Neuronal stem cell (in vitro differentiated cells): ENCODE measurements around the gene TMEM41A.

Experiments
- DNase-seq: peaks from one replicate; pipeline ENCODE4 v3.0.0-alpha.2; 2013; ENCODE audit warnings: low spot score
- H2AFZ ChIP-seq: one replicate; pipeline ENCODE4 v1.6.1; 2013; ENCODE audit warnings: mild to moderate bottlenecking, low read length, inconsistent platforms
- H2AK5ac ChIP-seq: 2 replicates; pipeline ENCODE4 v1.6.1; 2013; ENCODE audit warnings: low read depth, mild to moderate bottlenecking, inconsistent platforms, low read length, moderate library complexity, mixed read lengths
- H2BK120ac ChIP-seq: 2 replicates; pipeline ENCODE4 v1.6.1; 2013; ENCODE audit warnings: low read depth, mild to moderate bottlenecking, inconsistent platforms, low read length, moderate library complexity, mixed read lengths
- H2BK12ac ChIP-seq: one replicate; pipeline ENCODE4 v1.6.1; 2013; ENCODE audit warnings: low read length, inconsistent platforms
- H2BK15ac ChIP-seq: 2 replicates; pipeline ENCODE4 v1.6.1; 2013; ENCODE audit warnings: mild to moderate bottlenecking, low read length, inconsistent platforms, mixed read lengths
- H2BK5ac ChIP-seq: one replicate; pipeline ENCODE4 v1.6.1; 2013; ENCODE audit warnings: inconsistent platforms, mild to moderate bottlenecking, low read length, moderate library complexity
- H3K14ac ChIP-seq: one replicate; pipeline ENCODE4 v1.6.1; 2013; ENCODE audit warnings: low read length, inconsistent platforms
- H3K18ac ChIP-seq: 2 replicates; pipeline ENCODE4 v1.6.1; 2013; ENCODE audit warnings: low read length, inconsistent platforms
- H3K23ac ChIP-seq: 2 replicates; pipeline ENCODE4 v1.6.1; 2013; ENCODE audit warnings: low read depth, mild to moderate bottlenecking, mixed read lengths, low read length, inconsistent platforms; ENCODE audit not compliant: poor library complexity
- H3K27ac ChIP-seq: replicated peaks from 3 replicates; pipeline ENCODE4 v1.5.1; 2013; ENCODE audit warnings: low read length, inconsistent platforms
- H3K27me3 ChIP-seq, 3 experiments: 2 replicates each; pipeline ENCODE4 v1.6.1; 2013; ENCODE audit warnings: low read length in 3 of 3, mild to moderate bottlenecking in 2 of 3, inconsistent platforms in 1 of 3, low read depth in 1 of 3, mixed read lengths in 1 of 3, moderate library complexity in 1 of 3; ENCODE audit not compliant: control insufficient read depth in 3 of 3, insufficient read depth in 3 of 3
- H3K36me3 ChIP-seq, 2 donors: replicated peaks in 1 of 2; 2 replicates each; pipeline ENCODE4 v1.6.1; 2013; ENCODE audit warnings: low read length in 2 of 2; ENCODE audit not compliant: control insufficient read depth in 2 of 2, insufficient read depth in 2 of 2
- H3K4ac ChIP-seq: 2 replicates; pipeline ENCODE4 v1.6.1; 2013; ENCODE audit warnings: inconsistent platforms, mild to moderate bottlenecking, low read length, moderate library complexity
- H3K4me1 ChIP-seq, 2 donors: 1 replicate in 1 of 2; 2 replicates in 1 of 2; pipeline ENCODE4 v1.6.1; 2013; ENCODE audit warnings: low read length in 2 of 2, low read depth in 1 of 2; ENCODE audit not compliant: control insufficient read depth in 2 of 2, insufficient read depth in 1 of 2
- H3K4me2 ChIP-seq: one replicate; pipeline ENCODE4 v1.6.1; 2013; ENCODE audit warnings: mild to moderate bottlenecking, low read length, inconsistent platforms; ENCODE audit not compliant: insufficient read depth, poor library complexity, severe bottlenecking
- H3K4me3 ChIP-seq, 2 donors: 2 replicates each; pipeline ENCODE4 v1.5.1; 2013; ENCODE audit warnings: low read length in 2 of 2, mild to moderate bottlenecking in 2 of 2, inconsistent platforms in 1 of 2, moderate library complexity in 1 of 2
- H3K79me1 ChIP-seq: one replicate; pipeline ENCODE4 v1.6.1; 2013; ENCODE audit warnings: low read depth, mild to moderate bottlenecking, inconsistent platforms, low read length, moderate library complexity
- H3K9ac ChIP-seq: one replicate; pipeline ENCODE4 v1.6.1; 2013; ENCODE audit warnings: mild to moderate bottlenecking, low read depth, low read length, inconsistent platforms; ENCODE audit not compliant: poor library complexity
- H3K9me3 ChIP-seq, 2 donors: replicated peaks in 1 of 2; 2 replicates each; pipeline versions ENCODE3 to v1.6.1; 2013; ENCODE audit warnings: low read length in 2 of 2, mild to moderate bottlenecking in 2 of 2, inconsistent platforms in 1 of 2, low read depth in 1 of 2, mixed read lengths in 1 of 2, moderate library complexity in 1 of 2; ENCODE audit not compliant: control insufficient read depth in 2 of 2, insufficient read depth in 1 of 2
- H4K8ac ChIP-seq: one replicate; pipeline ENCODE4 v1.6.1; 2013; ENCODE audit warnings: low read depth, mild to moderate bottlenecking, inconsistent platforms, low read length, moderate library complexity
- H4K91ac ChIP-seq: one replicate; pipeline ENCODE4 v1.6.1; 2013; ENCODE audit warnings: low read length, low read depth, mild to moderate bottlenecking, inconsistent platforms; ENCODE audit not compliant: poor library complexity
- WGBS, 2 donors: extraction: QIAGEN DNeasy Blood & Tissue Kit; methylation state at CpG; one replicate each; pipeline ENCODE4 v1.1.7; 2013; ENCODE audit warnings: missing lambda C conversion rate in 2 of 2, mixed read lengths in 1 of 2; ENCODE audit not compliant: insufficient read length in 2 of 2, insufficient replicate concordance in 1 of 2; ENCODE audit errors: extremely low coverage in 2 of 2; 5-methylcytosine and 5-hydroxymethylcytosine counted together

Gene TMEM41A

DNA sequence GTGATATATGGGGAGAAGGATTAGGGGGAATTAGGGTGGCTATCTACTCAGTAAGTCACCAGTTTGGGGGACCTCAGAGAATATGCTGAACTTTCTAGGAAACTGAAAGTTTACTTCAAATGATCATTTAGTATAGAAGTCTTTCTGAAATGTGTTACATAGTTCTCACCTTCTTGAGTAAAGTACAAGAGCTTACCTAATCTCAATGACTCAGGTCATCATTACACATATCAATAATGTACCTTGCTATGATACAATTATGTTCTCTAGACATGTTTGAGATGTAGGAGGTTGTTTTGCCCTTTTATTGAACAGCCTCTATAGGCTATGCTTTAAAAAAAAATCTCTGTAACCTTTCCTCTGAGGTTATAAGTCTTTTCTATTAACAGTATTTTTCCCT lies 50.7 kb downstream of the TMEM41A start:
- Histone ChIP-seq H3K27ac (no peak overlapping the region), H3K4me1 (no peaks in the 10 kb centered on the region), H2BK15ac (no peak overlapping the region)

GRCh38 chr3:185444329-185444728 lies 54.5 kb downstream of the TMEM41A start:
- Histone ChIP-seq H3K4me3 (no peak overlapping the region), H2AK5ac (no peak overlapping the region), H4K91ac (no peak overlapping the region), H3K18ac (no peak overlapping the region), H3K23ac (no peak overlapping the region), H3K27ac (no peak overlapping the region), H3K4me2 (no peak overlapping the region), H3K14ac (no peak overlapping the region), H3K4me1 (no peaks in the 10 kb centered on the region), H2AFZ (no peak overlapping the region), H3K9ac (no peak overlapping the region), H2BK120ac (no peak overlapping the region), H2BK5ac (no peak overlapping the region), H3K4ac (no peak overlapping the region), H2BK15ac (no peak overlapping the region), H3K36me3 (no peaks in the 10 kb centered on the region), H3K27me3 (no peaks in the 10 kb centered on the region), H2BK12ac (no peak overlapping the region), H3K79me1 (no peaks in the 10 kb centered on the region), H4K8ac (no peak overlapping the region), H3K9me3 (no peaks in the 10 kb centered on the region)
- no CpG with 5 or more reads among the region's 2 CpGs for WGBS, 2 donors
- DNase-seq, result no peak

More for the DNA sequence above, 50.7 kb downstream of the TMEM41A start:
- no peak overlapping the region for H2BK120ac ChIP-seq
- H3K23ac ChIP-seq, result no peak overlapping the region
- H4K91ac ChIP-seq, result no peak overlapping the region
- no peak overlapping the region for H3K9ac ChIP-seq
- H3K9me3 ChIP-seq, result no peaks in the 10 kb centered on the region
- no peak overlapping the region for H2BK12ac ChIP-seq
- no peak overlapping the region for H2AFZ ChIP-seq
- H3K27me3 ChIP-seq, result no peaks in the 10 kb centered on the region
- no peak overlapping the region for H2AK5ac ChIP-seq
- H3K4me2 ChIP-seq, result no peak overlapping the region
- no peak overlapping the region for H3K4me3 ChIP-seq
- no peak for DNase-seq
- no peak overlapping the region for H2BK5ac ChIP-seq
- no peaks in the 10 kb centered on the region for H3K79me1 ChIP-seq
- no peak overlapping the region for H3K14ac ChIP-seq
- no peaks in the 10 kb centered on the region for H3K36me3 ChIP-seq
- no peak overlapping the region for H4K8ac ChIP-seq
- no peak overlapping the region for H3K18ac ChIP-seq
- H3K4ac ChIP-seq, result no peak overlapping the region

DNA sequence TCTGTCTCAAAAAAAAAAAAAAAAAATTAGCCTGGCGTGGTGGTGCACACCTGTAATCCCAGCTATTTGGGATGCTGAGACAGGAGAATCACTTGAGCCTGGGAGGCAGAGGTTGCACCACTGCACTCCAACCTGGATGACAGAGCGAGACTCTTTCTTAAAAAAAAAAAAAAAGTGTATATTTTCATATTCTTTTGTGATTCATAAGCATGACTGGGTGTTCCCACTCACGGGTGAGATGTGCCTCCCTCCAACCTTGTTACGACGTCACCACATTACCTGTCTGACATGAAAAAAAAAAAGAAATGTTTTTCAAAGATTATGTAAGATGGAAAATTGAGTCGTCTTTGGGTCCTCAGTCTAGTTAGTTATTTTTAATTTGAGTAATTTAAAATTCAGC lies 56.8 kb downstream of the TMEM41A start:
- Histone ChIP-seq H3K4me1 (no peaks in the 10 kb centered on the region), H2BK12ac (no peak overlapping the region), H3K4me2 (no peak overlapping the region), H3K4ac (no peak overlapping the region), H3K23ac (no peak overlapping the region), H2BK15ac (no peak overlapping the region), H2AK5ac (no peak overlapping the region), H3K79me1 (no peaks in the 10 kb centered on the region), H3K14ac (no peak overlapping the region), H3K9ac (no peak overlapping the region), H3K36me3 (peaks cover 0 to 2% of the 10 kb centered on the region in 2 donors), H3K4me3 (no peak overlapping the region), H4K91ac (no peak overlapping the region), H4K8ac (no peak overlapping the region), H2AFZ (no peak overlapping the region), H3K9me3 (no peaks in the 10 kb centered on the region), H3K27me3 (no peaks in the 10 kb centered on the region), H2BK5ac (no peak overlapping the region), H3K27ac (no peak overlapping the region), H2BK120ac (no peak overlapping the region), H3K18ac (no peak overlapping the region)
- DNase-seq, result no peak
- WGBS, 2 donors, result no CpG with 5 or more reads among the region's 6 CpGs

GRCh38 chr3:185439745-185440466 lies 58.9 kb downstream of the TMEM41A start:
- H2AFZ ChIP-seq, result no peak overlapping the region
- no peak overlapping the region for H3K9ac ChIP-seq
- no peak overlapping the region for H2BK5ac ChIP-seq
- no peak overlapping the region for H2BK12ac ChIP-seq
- H2BK120ac ChIP-seq, result no peak overlapping the region
- no peak overlapping the region for H3K18ac ChIP-seq
- H3K14ac ChIP-seq, result no peak overlapping the region
- DNase-seq, result no peak
- no peak overlapping the region for H3K23ac ChIP-seq
- no peak overlapping the region for H2AK5ac ChIP-seq
- H3K36me3 ChIP-seq, result peaks cover 0 to 2% of the 10 kb centered on the region in 2 donors
- no peaks in the 10 kb centered on the region for H3K4me1 ChIP-seq
- H4K8ac ChIP-seq, result no peak overlapping the region
- H3K79me1 ChIP-seq, result no peaks in the 10 kb centered on the region
- H3K27me3 ChIP-seq, result no peaks in the 10 kb centered on the region
- WGBS, 2 donors, result no CpG with 5 or more reads among the region's 7 CpGs
- no peak overlapping the region for H3K4me2 ChIP-seq
- no peaks in the 10 kb centered on the region for H3K9me3 ChIP-seq
- no peak overlapping the region for H3K27ac ChIP-seq
- H3K4ac ChIP-seq, result no peak overlapping the region
- H2BK15ac ChIP-seq, result no peak overlapping the region
- H4K91ac ChIP-seq, result no peak overlapping the region
- no peak overlapping the region for H3K4me3 ChIP-seq
